Heart left ventricle (tissue), 16 donors: Measurements from ENCODE around the gene HRH2. TPM values are rescaled to one million over a fixed set of nuclear protein-coding genes. Genes with fewer than 3 reads are reported as not detected.

Source experiments
- ATAC-seq, 4 donors: fragments of 200-7000 bp; cut with Tn5 transposase; one replicate each; pipeline ENCODE4 v1.9.1; 2020 to 2022; ENCODE audit warnings: moderate library complexity in 4 of 4, mild to moderate bottlenecking in 3 of 4, moderate number of reproducible peaks in 1 of 4
- DNase-seq, 5 donors: peaks; one replicate each; pipeline ENCODE4 v3.0.0-alpha.2; 2020
- H3K27ac ChIP-seq, 12 donors: fragments of 200-600 bp; sonication (generic) in 4 of 12; one replicate each; pipeline versions ENCODE4 v1.5.0 to v1.8.0; 2016 to 2022; ENCODE audit warnings: mild to moderate bottlenecking in 2 of 12
- H3K27me3 ChIP-seq, 9 donors: fragments of 200-600 bp; sonication (generic) in 2 of 9; one replicate each; pipeline versions ENCODE4 v1.5.1 to v1.8.0; 2016 to 2022; ENCODE audit warnings: mild to moderate bottlenecking in 3 of 9
- H3K36me3 ChIP-seq, 9 donors: fragments of 200-600 bp; sonication (generic) in 2 of 9; one replicate each; pipeline versions ENCODE4 v1.5.0 to v1.8.0; 2018 to 2022; ENCODE audit warnings: mild to moderate bottlenecking in 2 of 9
- H3K4me1 ChIP-seq, 12 donors: fragments of 200-600 bp; sonication (generic) in 4 of 12; one replicate each; pipeline versions ENCODE4 v1.5.0 to v1.8.0; 2016 to 2022; ENCODE audit warnings: mild to moderate bottlenecking in 3 of 12
- H3K4me3 ChIP-seq, 12 donors: fragments of 200-600 bp; sonication (generic) in 4 of 12; one replicate each; pipeline versions ENCODE4 v1.5.0 to v1.8.0; 2017 to 2022; ENCODE audit warnings: mild to moderate bottlenecking in 9 of 12, moderate library complexity in 4 of 12
- H3K9me3 ChIP-seq, 12 donors: fragments of 200-600 bp; sonication (generic) in 4 of 12; one replicate each; pipeline versions ENCODE4 v1.5.0 to v1.8.0; 2016 to 2022; ENCODE audit warnings: mild to moderate bottlenecking in 1 of 12
- POLR2A ChIP-seq, 2 donors: fragments of 450-650 bp; IDR thresholded peaks; one replicate each; pipeline ENCODE4 v1.6.1; 2017; ENCODE audit warnings: antibody characterized with exemption in 2 of 2, mild to moderate bottlenecking in 2 of 2, moderate library complexity in 2 of 2
- WGBS, 4 donors: extraction: QIAGEN DNeasy Blood & Tissue Kit in 2 of 4; methylation state at CpG; one replicate each; pipeline versions ENCODE4 v1.1.5 to v1.1.7; 2013 to 2018; 5-methylcytosine and 5-hydroxymethylcytosine counted together
- intact Hi-C, 10 donors: fragments of 100-400 bp; cut with DNase I; formaldehyde crosslinking; loops; one replicate each; pipeline versions ENCODE4 v1.11.1 to v1.14.2; 2022
- polyA plus RNA-seq, 2 donors: library from polyadenylated mRNA; stranded (reverse); fragments of 200-250 nt; gene quantifications; one replicate each; pipeline ENCODE4 v1.2.3, GENCODE V29; 2013
- total RNA-seq, 9 donors: library from RNA; depleted of rRNA in 2 of 9; stranded (reverse); fragments of >200 nt in 2 of 9; fragmentation: NEBNext Ultra II Directional in 3 of 9; extraction: Animal tissue kit (Norgen Biotek cat#: 25700) in 3 of 9; gene quantifications; one replicate each; pipeline versions ENCODE4 v1.1.0 to v1.2.4, GENCODE V29; 2016 to 2023
- TF ChIP-seq, protein P1 (sequence below), 12 donors: fragments of 200-600 bp; sonication (generic) in 4 of 12; IDR thresholded peaks; one replicate each; pipeline versions ENCODE4 v1.5.0 to v1.8.0; 2018 to 2022; ENCODE audit warnings: antibody characterized with exemption in 12 of 12, mild to moderate bottlenecking in 5 of 12
- donor health status: ischemic (EF 13 %, LVEDD 7.1; RV severe dilation, severe dysfunction).
- donor health status: healthy with polysubstance abuse.
- donor health status: DM: no; HTN: yes; CAD: no.
- donor health status: DM: no; HTN: no; CAD: no.
- donor health status: ischemic (EF 25% LVEDD 6.9; RV normal size, moderate dysfunction).
- donor health status: ischemic (EF 25% LVEDD 5.7; RV mildly dilated, moderate dysfunction).
- donor health status: healthy.
- donor health status: DM: yes; HTN: yes; CAD: no.
- donor health status: ischemic (EF 35%, LVEDD 5.7; RV mildly dilated, moderate dysfunction).
- donor health status: nonischemic (EF 11% LVEDD 7.7; RV severe dilation, severe dysfunction).
- donor health status: DM: yes; HTN: yes; CAD: no.
- donor health status: PGD.
- donor health status: ischemic (EF 29% LVEDD 5.4; RV normal size, mild dysfunction).
- donor health status: nonischemic (EF 23%, LVEDD 6.1; RV moderate dilation, normal function).

Gene HRH2
- total and polyA plus RNA-seq, 11 donors, result 26.0 to 66.0 (median 35.8) TPM

DNA sequence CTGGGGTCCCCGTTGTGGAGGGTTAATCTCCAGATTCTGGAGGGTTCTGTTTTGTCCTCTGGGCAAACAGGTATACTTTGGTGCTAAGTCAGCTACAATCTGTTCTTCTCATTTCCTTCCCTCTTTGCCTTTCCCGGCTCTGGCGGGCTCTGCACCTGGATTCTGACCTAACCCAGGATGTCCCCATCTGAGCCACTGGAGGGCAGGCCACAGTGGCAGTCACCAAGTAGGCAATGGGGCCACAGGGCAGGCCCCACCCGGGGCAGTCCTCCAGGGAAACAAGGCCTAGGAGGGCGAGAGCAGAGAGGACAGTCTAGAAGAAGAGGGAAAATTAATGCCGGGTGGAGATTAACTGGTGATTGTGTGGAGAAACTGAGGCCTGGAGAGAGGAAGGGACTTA lies 40.4 kb upstream of the HRH2 start:
- DNase-seq, result peak in 1 of 5 donors; percentile 34
- H3K4me1 ChIP-seq, result peaks cover 0 to 17% (median 0%) of the 10 kb centered on the region in 12 donors
- H3K36me3 ChIP-seq, result no peaks in the 10 kb centered on the region
- WGBS, 4 donors, result 68 to 76% (median 72%) methylated on average over 6 of the region's 6 CpGs
- intact Hi-C loops, result no loop called here
- H3K9me3 ChIP-seq, result no peaks in the 10 kb centered on the region
- H3K27me3 ChIP-seq, result no peaks in the 10 kb centered on the region
- H3K4me3 ChIP-seq, result no peak overlapping the region
- H3K27ac ChIP-seq, result no peak overlapping the region
- ATAC-seq, result peak in 3 of 4 donors; percentile 61 to 68 (median 65)
- TF ChIP-seq, protein P1, sequence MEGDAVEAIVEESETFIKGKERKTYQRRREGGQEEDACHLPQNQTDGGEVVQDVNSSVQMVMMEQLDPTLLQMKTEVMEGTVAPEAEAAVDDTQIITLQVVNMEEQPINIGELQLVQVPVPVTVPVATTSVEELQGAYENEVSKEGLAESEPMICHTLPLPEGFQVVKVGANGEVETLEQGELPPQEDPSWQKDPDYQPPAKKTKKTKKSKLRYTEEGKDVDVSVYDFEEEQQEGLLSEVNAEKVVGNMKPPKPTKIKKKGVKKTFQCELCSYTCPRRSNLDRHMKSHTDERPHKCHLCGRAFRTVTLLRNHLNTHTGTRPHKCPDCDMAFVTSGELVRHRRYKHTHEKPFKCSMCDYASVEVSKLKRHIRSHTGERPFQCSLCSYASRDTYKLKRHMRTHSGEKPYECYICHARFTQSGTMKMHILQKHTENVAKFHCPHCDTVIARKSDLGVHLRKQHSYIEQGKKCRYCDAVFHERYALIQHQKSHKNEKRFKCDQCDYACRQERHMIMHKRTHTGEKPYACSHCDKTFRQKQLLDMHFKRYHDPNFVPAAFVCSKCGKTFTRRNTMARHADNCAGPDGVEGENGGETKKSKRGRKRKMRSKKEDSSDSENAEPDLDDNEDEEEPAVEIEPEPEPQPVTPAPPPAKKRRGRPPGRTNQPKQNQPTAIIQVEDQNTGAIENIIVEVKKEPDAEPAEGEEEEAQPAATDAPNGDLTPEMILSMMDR (IDR thresholded peaks at IDR 0.05), result peak in 5 of 12 donors; percentile 10 to 28 (median 22)
- TF ChIP-seq POLR2A (IDR thresholded peaks at IDR 0.05), result no peak

DNA sequence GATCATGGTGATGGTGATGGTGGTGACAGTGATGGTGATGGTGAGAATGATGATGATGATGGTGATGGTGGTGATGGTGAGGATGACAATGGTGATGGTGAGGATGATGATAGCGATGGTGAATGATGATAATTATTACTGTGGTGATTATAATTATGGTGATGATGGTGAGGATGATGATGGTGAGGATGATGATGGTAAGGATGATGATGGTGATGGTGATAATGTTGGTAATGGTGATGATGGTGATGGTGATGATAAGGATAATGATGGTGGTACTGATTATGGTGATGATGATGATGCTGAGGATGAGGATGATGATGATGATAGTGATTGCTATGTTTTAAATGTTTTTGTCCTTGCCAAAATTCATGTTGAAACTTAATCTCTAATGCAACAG lies 37.3 kb upstream of the HRH2 start:
- Histone ChIP-seq H3K27ac (no peak overlapping the region), H3K4me1 (peaks cover 0 to 6% (median 0%) of the 10 kb centered on the region in 12 donors), H3K4me3 (no peak overlapping the region), H3K27me3 (no peaks in the 10 kb centered on the region), H3K9me3 (peaks cover 0 to under 1% (median 0%) of the 10 kb centered on the region in 12 donors), H3K36me3 (no peaks in the 10 kb centered on the region)
- TF ChIP-seq POLR2A (IDR thresholded peaks at IDR 0.05), result no peak
- TF ChIP-seq, protein P1 (IDR thresholded peaks at IDR 0.05), result no peak
- ATAC-seq (no peak), DNase-seq (no peak)
- WGBS, 4 donors, result 39 to 87% (median 81%) methylated on average over 1 of the region's 1 CpG
- intact Hi-C loops, result no loop called here

DNA sequence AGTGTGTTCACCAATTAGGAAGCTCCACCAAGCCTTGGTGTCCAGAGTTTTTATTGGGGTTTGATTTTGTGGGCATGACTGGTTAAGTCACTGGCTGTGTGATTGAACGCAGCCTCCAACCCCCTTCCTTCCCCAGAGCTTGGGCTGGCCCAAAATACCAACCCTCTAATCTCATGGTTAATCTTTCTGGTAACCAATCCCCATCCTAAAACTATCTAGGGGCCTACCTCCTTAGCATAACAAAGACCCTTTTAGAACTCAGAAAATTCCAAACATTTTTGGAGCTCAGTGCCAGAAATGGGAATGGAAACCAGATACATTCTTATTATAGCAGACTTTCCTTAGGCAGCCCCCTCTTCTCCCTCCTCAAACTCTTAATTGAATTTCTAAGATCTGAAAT lies 35.9 kb upstream of the HRH2 start:
- Histone ChIP-seq H3K36me3 (no peaks in the 10 kb centered on the region), H3K27me3 (no peaks in the 10 kb centered on the region), H3K9me3 (peaks cover 0 to 10% (median 0%) of the 10 kb centered on the region in 12 donors), H3K4me3 (no peak overlapping the region), H3K4me1 (peaks cover 0 to 6% (median 0%) of the 10 kb centered on the region in 12 donors), H3K27ac (no peak overlapping the region)
- TF ChIP-seq POLR2A (IDR thresholded peaks at IDR 0.05), result no peak
- TF ChIP-seq, protein P1 (IDR thresholded peaks at IDR 0.05), result no peak
- WGBS, 4 donors, result 71 to 81% (median 79%) methylated on average over 1 of the region's 1 CpG
- intact Hi-C loops, result no loop called here
- ATAC-seq (no peak), DNase-seq (no peak)

DNA sequence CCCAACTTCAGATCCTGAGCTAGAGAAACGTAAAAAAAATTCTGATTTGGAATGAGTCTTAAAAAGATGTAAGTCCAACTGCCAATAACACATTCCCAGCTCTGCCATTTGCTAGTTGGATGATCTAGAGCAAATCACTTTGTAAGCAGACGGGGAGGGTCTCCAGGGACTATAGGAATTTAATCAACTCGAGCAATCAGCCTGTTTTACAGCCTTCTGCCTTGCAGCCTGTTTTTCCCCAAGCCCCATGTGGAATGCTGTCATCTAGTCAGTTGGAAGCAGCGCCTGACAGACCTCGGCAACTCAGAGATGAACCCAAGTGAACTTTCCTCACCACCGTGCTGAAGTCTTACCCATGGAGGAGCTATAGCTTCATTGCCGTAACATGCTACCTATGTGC lies 34.8 kb upstream of the HRH2 start:
- Histone ChIP-seq H3K27me3 (no peaks in the 10 kb centered on the region), H3K27ac (no peak overlapping the region), H3K36me3 (no peaks in the 10 kb centered on the region), H3K9me3 (peaks cover 0 to 10% (median 0%) of the 10 kb centered on the region in 12 donors), H3K4me1 (peaks cover 0 to 7% (median 0%) of the 10 kb centered on the region in 12 donors), H3K4me3 (no peak overlapping the region)
- no peak for DNase-seq
- 51 to 56% (median 53%) methylated on average over 7 of the region's 7 CpGs for WGBS, 4 donors
- intact Hi-C loops, result no loop called here
- ATAC-seq, result no peak
- TF ChIP-seq POLR2A (IDR thresholded peaks at IDR 0.05), result no peak
- TF ChIP-seq, protein P1 (IDR thresholded peaks at IDR 0.05), result no peak
